Activated CD4-positive, alpha-beta T cell treated with anti-CD3 and anti-CD28 coated beads, Interleukin-2, Interleukin-6, amounts not matched to agents 100 ng/mL and 50 ng/mL, durations not matched to agents 16 hours and 8 hours (primary cell): ENCODE results near the gene SLIT2.

Experiments used
- DNase-seq: peaks from one replicate; pipeline ENCODE4 v3.0.0-alpha.2; 2020

The SLIT2 gene

DNA sequence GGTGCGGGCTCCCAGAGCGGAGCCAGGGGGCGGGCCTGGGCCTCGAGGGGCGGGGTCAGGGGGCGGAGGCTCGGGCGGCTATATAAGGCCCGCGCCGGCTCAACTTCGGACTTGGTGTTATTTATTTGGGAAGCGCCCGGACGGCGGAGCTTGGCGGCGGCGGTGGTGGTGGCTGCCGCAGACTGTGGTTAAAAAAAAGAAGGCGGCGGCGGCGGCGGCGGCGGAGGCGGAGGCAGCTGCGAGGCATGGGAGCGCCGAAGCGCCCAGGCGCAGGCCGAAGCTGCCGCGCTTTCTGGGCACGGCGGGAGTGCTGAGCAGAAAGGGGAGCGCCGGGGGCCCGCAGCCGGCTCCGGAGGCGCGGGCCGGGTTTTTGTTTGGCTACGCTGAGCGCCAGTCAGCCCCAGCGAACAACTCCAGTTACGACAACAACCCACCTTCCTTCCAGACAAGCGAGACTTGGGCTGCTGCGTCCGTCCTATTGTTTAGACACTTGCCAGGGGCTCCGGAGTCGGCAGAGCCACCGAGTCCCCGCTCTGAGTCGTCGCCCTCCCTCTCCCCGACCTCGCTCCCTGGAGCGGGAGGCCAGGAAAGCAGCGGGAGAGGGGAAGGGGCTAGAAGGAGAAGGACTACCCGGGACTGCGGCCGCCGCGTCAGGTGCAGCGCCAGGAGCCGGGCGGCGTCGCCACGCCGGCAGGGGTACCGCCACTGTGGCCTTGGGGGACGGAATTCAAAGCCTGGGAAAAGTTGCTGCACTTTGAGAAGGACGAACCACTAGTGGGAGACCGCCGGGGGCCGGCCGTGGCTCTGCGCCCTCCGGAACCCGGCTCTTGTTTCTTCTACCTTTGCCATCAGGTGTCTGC, at the start of gene SLIT2:
Gene SLIT2 (plus strand): TSS at position 110 of the 860 bp plus-strand sequence. CDS start 1,911 bp downstream, outside the sequence.
- DNase-seq: peak; percentile 44

DNA sequence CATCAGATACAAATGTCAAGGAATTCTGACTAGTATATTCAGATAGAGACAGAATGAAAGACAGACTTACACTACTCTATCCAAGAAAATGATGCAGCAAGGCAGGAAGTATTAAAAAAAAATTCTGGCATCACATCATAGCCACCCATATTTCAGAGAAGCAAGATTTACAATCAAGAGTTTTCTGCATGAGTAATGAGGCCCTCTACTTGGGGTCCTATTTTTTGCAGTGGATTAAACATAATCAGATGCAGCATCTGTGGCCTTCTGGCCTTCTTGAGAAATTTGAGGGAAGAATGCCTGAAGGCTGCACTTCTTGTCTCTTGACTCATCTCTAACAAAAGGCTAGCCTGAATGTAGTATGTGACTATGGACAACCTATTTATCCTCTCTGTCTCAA, 48.2 kb upstream of the SLIT2 start:
- no peak for DNase-seq

DNA sequence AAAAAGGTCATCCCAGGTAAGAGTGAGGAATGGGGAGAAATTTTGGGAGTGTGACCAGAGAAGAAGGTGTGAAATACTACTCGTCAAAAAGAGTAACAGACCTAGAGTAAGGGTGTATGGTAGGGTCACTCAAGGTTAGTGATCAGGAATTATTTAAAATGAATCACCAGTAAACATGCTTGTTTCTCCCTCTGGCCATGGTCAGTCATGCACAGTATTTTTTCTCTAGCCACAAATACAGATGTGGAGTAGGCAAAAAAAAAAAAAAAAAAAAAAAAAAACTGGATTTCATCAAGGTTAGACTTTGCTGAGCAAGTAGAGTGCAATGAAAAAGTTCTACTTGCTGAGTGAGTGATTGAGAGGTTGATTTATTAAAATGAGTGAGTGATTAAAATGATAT, 34.2 kb upstream of the SLIT2 start:
- no peak for DNase-seq

GRCh38 chr4:20217951-20218350, 33.8 kb upstream of the SLIT2 start:
- DNase-seq: no peak

DNA sequence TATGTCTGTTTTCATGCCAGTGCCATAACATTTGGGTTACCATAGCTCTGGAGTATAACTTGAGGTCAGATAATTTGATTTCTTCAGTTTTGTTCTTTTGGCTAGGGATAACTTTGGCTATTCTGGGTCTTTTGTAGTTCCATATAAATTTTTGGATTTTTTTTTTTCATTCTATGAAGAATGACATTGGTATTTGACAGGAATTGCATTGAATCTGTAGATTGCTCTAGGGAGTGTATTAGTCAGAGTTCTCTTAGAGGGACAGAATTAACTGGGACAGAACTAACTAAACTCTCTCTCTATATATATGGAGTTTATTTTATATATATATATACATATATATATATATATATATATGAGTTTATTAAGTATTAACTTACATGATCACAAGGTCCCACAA, 32.2 kb upstream of the SLIT2 start:
- no peak for DNase-seq

- DNase-seq: no peak
These were observed 13.7 kb upstream of the SLIT2 start for GRCh38 chr4:20237894-20238537.

GRCh38 chr4:20248155-20248558, 3.5 kb upstream of the SLIT2 start:
- DNase-seq: peak; percentile 45

GRCh38 chr4:20249333-20249732, 2.4 kb upstream of the SLIT2 start:
- no peak for DNase-seq

DNA sequence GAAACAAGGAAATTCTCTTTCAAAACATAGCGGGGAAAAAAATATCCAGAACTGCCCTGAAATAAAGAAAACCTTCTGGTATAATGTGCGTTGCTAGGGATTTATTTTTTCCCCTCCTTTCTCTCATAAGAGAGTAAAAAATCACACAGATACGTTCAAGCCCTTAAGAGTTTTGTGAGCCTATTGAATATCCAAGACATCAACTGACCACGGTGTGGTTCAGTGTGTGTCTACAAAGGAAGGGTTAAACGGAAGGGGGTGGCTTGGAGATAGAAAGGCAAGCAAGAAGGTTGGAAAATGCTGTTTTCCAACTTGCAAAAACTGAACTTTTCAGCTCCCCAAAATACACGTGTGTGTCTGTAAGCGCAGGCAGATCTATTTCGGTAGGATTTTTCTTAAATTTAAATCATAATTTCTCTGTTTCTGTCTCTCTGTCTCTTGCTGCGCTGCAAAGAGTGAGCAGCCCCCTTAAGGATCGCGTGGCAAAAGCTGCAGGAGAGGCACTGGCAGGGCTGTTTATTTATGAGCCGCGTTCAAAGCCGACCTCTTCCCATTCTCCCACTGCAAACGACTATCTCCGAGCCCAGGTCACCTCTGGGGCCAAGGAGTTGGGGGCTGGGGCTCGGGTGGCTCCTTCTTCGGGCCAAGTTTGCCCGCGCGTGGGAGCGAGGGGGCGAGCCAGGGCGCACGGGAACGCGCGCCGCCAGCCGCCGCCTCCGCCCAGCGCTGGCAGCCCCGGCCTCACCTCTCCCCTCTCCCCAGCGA, 492 bp upstream of the SLIT2 start:
- no peak for DNase-seq

DNA sequence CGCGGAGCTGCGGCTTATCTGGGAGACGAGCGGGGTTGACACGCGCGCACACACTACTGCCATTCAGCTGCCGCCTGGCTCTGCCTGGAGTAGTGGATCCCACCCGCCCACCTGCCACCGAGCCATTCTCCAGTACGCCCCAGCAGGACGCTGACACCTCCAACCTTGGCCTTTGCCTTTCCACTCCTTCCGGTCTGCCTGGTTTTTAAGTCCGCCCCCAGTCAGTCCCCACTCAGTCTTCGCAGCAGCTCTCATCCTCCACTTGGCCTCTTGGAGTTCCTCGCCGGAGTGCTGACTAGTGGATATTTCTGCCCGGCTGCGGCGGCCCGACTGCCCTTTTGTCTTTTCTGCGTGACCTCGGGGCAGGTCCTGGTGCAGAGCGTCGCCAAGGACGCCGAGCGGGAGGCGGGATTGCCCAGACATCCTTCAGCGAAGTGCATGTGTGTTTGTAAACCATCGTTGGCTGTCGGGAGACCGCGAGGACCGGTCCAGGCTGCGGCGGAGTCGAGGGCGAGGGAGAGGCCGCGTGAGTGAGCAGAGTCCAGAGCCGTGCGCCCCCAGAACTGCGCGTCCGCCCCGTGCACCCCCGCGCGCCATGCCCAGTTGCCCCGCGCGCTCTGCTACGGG, 1.1 kb downstream of the SLIT2 start:
- DNase-seq: no peak

- no peak for DNase-seq
These were observed 1.6 kb downstream of the SLIT2 start for GRCh38 chr4:20253283-20253734.

- no peak for DNase-seq
These were observed 2.2 kb downstream of the SLIT2 start for GRCh38 chr4:20253735-20254409.

- DNase-seq: no peak
These were observed 3.0 kb downstream of the SLIT2 start for GRCh38 chr4:20254511-20255250.

- no peak for DNase-seq
These were observed 3.5 kb downstream of the SLIT2 start for GRCh38 chr4:20255251-20255586.

DNA sequence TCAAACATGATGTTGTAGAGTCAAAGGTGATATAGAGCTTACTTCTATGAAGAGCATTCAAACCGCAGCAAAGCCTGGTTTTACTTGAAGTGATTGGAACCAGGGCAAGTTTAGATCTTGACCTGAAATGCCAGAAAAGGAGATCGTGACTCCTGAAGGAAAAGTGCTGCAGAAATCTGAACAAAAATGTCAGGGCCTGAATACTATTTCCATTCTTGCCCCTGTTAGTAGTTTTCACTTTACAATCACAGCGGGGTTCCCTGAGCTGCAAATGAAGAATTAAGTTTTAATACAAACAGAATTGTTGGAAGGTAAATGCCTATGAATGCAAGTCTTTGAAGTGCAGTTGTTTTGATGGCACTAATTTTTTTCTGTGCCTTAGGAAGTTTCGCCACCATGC, 4.1 kb downstream of the SLIT2 start:
- no peak for DNase-seq

DNA sequence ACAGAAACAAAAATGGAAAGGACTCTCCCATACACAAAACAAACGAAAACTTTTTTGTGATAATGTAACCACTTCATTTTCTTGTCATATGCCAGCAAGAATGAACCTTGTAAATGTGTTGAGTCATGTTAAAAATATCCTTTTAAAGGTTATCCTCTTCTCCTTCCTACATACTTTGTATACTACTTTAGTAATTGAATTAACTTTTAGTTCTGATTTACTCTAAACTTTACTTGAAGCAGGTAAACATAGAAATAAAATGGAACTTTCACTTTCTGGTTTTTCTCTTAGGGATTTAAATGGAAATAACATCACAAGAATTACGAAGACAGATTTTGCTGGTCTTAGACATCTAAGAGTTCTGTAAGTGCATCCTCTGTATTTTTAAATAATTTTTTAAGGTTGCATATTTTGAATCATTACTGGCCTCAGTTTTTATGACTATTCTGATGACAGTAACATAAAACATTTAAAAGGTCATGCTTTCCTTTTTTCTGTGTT, 4.7 kb downstream of the SLIT2 start:
- DNase-seq: no peak

DNA sequence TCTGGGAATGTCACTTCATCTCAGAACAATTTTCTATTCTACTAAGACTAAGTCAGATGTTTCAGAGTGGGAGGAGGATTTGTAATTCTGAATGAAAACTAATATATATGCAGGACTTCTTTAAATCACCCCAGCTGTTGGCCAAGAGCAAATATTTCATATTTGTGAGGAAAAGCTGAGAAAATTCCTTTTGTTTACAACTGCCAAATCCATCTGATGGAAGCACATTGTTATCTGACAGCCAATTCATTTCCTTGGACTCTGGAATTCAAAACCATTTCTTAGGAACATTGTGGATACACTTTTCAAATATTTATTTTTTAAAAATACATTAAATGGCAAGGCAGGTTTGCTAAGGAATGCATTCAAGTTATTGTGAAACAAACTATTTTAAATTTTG, 8.0 kb downstream of the SLIT2 start:
- no peak for DNase-seq

DNA sequence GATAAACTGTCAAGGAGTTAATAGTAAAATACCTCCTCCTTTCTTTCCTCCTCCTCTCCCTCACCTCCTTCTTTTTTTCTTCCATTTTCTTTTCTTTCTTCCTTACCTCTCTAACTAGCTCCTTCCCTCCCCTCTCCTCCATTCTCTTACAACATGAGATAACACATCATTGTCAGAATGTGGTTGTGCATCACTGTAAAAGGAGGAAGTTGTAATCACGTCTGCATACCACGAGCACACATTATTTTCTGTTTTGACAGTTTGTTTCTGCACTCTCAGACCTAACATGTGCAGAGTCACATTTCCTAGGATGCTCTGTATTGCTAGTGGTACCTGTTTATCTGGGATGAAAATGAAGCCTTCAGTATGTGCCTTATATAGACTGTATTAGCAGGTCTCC, 9.1 kb downstream of the SLIT2 start:
- no peak for DNase-seq

- DNase-seq: no peak
These were observed 10.5 kb downstream of the SLIT2 start for GRCh38 chr4:20262221-20262620.

- DNase-seq: no peak
These were observed 13.0 kb downstream of the SLIT2 start for GRCh38 chr4:20264688-20265087.

- no peak for DNase-seq
These were observed 14.0 kb downstream of the SLIT2 start for GRCh38 chr4:20265726-20266125.
